Fibroblast of the aortic adventitia (primary cell): Measurements from ENCODE around the gene DYNC2H1. TPM values are rescaled to one million over a fixed set of nuclear protein-coding genes. Genes with fewer than 3 reads are reported as not detected.

ENCODE experiments used
- DNase-seq: peaks from one replicate; pipeline ENCODE4 v3.0.0-alpha.2; 2010; ENCODE audit warnings: low read depth
- H3K4me3 ChIP-seq: 2 replicates; pipeline ENCODE4 v1.5.1; 2011; ENCODE audit warnings: low read depth, mild to moderate bottlenecking, control low read depth, low read length, moderate library complexity
- total RNA-seq: library from RNA; depleted of rRNA; stranded (reverse); fragments of >200 nt; gene quantifications from 2 replicates; pipeline ENCODE4 v1.2.3, GENCODE V29; 2012; ENCODE audit warnings: low replicate concordance
- TF ChIP-seq, protein P1 (sequence below): IDR thresholded peaks from 2 replicates; pipeline ENCODE4 v1.5.1; 2011; ENCODE audit warnings: mild to moderate bottlenecking, low read length, control low read depth, inconsistent platforms; ENCODE audit not compliant: insufficient read depth

Gene DYNC2H1
- total RNA-seq, 1 donor: 74.0 TPM

DNA sequence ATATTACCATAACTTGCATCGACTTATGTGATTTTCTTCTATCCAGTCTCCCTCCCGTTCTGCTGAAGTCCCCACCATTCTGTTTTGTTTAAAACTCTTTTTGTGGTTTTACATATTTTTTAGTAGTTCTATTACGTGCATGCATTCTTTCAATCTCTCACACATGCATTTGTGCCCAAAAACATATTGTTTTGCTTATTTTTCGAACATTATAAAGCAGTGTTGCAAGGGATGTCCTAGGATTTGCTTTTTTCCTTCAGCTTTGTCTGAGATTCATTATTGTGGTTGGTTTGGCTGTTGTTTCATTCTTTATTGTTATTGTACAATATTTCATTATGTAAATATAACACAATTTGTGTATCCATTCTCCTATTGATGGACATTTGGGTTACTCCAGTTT is 235.7 kb downstream of the DYNC2H1 start:
- TF ChIP-seq, protein P1, sequence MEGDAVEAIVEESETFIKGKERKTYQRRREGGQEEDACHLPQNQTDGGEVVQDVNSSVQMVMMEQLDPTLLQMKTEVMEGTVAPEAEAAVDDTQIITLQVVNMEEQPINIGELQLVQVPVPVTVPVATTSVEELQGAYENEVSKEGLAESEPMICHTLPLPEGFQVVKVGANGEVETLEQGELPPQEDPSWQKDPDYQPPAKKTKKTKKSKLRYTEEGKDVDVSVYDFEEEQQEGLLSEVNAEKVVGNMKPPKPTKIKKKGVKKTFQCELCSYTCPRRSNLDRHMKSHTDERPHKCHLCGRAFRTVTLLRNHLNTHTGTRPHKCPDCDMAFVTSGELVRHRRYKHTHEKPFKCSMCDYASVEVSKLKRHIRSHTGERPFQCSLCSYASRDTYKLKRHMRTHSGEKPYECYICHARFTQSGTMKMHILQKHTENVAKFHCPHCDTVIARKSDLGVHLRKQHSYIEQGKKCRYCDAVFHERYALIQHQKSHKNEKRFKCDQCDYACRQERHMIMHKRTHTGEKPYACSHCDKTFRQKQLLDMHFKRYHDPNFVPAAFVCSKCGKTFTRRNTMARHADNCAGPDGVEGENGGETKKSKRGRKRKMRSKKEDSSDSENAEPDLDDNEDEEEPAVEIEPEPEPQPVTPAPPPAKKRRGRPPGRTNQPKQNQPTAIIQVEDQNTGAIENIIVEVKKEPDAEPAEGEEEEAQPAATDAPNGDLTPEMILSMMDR: no peak
- H3K4me3 ChIP-seq: no peak overlapping the region
- DNase-seq: no peak

DNA sequence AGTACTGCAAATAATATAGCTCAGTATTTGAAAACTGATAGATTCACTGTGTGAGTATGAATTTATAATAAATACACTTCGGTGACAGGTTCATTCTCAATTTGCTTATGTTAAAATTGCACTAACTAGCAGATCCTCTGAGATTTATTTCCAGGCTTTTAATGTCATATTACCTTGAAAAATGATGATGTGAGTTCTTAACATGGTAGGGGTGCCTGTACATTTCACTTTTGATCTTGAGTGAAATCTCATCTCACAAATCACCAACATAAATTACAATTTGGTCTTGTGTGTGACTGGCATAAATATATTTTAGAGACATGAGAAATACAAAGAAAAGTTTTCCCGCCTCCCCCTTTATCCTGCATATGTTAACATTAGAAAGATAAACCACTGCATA is 240.4 kb downstream of the DYNC2H1 start:
- DNase-seq: no peak
- TF ChIP-seq, protein P1: no peak
- H3K4me3 ChIP-seq: no peak overlapping the region

DNA sequence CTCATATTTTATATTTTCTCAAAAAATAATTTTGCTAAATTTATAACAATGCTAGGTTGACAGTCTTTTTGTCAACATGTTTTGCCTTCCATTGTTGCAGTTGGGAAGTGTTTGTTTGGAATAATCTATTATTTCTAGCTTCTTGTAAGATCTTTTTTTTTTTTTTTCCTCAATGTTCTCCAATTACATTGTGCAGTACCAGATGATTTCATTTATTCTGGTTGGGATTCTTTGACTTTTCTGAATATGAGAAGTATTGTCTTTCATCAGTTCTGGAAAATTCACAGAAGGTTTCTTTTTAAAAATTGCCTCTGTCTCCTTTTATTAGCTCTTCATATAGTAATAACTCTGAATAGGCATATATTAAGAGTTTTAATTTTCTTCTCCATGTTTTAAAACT is 245.4 kb downstream of the DYNC2H1 start:
- no peak overlapping the region for H3K4me3 ChIP-seq
- TF ChIP-seq, protein P1: no peak
- DNase-seq: no peak

DNA sequence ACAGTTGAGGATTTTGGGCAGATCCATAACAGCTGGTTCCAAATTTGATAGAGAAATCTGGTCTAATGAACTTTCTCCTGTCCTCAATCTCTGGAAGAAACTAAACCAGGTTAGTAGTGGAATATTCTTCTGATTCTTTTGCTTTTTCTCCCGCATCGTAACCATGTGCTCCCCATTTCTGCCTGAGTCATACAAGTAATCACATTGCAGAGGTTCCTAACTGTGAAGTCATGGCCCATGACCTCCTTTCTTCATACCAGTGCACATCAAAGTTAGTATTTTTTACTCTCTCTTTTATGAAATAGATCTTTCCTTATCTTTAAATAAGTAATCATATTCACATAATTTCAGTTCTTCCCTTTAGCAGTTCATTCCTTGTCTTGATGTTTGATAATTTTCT is 249.0 kb downstream of the DYNC2H1 start:
- TF ChIP-seq, protein P1: no peak
- H3K4me3 ChIP-seq: no peak overlapping the region
- DNase-seq: peak; percentile 35

DNA sequence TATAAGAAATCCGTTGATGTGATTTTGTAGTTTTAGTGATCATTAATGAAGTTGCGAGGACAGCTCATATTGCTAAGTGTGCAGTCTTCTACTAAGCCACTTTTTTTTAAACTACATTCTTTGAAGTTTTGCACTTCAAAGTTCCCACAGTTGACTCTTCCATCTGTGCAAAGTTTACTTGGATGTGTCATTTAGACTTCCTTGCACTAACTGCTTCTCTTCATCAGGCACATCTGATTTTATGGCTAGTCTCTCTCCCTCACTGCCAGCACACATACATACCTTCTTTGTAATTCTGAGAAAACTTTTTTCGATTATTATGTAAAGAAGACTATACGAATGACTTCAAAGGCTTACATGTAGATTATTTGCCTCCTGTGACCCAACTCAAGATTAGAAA is 250.0 kb downstream of the DYNC2H1 start:
- DNase-seq: no peak
- no peak overlapping the region for H3K4me3 ChIP-seq
- TF ChIP-seq, protein P1: no peak

DNA sequence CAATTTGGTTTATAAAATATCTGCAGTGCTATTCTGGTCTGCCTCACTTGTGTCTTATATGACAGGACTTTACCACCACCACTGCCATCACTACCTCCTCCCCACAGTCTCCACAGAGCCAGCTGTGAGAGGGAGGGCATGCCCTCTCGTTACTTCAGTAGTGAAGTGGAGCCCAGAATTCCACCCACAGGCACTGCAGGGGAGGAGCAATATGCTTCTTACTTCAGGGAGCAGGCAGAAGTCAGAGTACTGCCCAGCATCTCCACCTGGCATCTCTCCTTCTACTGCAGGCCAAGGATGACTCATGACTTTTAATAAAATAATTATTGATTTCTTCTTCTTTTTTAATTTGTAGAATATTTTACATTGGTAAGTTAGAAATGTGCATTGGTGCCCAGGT is 255.5 kb downstream of the DYNC2H1 start:
- TF ChIP-seq, protein P1: no peak
- H3K4me3 ChIP-seq: no peak overlapping the region
- peak; percentile 27 for DNase-seq

DNA sequence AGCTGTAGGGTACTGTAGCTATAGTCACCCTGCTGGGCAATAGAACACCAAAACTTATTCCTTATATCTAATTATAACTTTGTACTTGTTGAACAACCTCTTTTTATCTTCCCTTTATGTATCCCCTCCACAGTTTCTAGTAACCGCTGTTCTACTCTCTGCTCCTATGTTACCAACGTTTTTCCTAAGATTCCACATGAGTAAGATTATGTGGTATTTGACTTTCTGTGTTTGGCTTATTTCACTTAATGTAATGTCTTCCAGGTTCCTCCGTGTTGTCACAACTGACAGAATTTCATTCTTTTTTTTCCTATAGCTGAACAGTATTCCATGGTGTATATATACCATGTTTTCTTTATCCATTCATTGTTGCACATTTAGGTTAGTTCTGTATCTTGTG is 258.4 kb downstream of the DYNC2H1 start:
- no peak overlapping the region for H3K4me3 ChIP-seq
- DNase-seq: peak; percentile 21
- TF ChIP-seq, protein P1: no peak
